Forelimb muscle (tissue), 1 donor: ENCODE measurements around the gene DOCK2. TPM values are rescaled to one million over a fixed set of nuclear protein-coding genes. Genes with fewer than 3 reads are reported as not detected.
"Not testable (repeated sequence)": the region's sequence is repeated elsewhere in the genome, so short reads cannot be mapped to it uniquely, and the experiment has no call there.

ENCODE experiments used
- DNase-seq: peaks from one replicate; pipeline ENCODE4 v3.0.0-alpha.2; 2013; ENCODE audit warnings: low read depth
- polyA plus RNA-seq: library from polyadenylated mRNA; unstranded; fragments of 120-200 nt; gene quantifications from one replicate; pipeline ENCODE4 v1.2.1, GENCODE V29; 2013; ENCODE audit not compliant: insufficient read length

DOCK2 gene
- polyA plus RNA-seq = 2.6 TPM

DNA sequence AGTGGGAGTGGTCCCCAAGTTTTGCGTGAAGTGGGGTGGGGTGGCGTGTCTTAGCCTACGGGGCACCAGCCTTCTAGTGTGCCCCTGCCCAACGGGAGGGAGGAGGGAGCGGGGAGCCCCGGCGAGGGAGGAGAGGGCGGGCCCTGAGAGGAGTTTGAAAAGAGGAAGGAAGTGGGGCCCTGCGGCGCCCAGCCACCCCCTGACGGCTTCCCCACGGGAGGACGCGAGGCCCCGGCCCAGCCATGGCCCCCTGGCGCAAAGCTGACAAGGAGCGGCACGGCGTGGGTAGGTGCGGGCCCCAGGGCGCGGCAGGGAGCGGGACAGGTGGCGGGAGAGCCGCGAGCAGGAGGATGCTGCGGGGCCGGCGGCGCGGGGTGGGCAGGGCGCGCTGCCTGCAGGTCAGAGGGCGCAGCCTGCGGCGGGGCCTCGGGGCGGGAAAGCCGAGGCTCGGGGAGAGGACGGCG is at the start of gene DOCK2:
TSS of gene DOCK2 (plus strand) at position 191 of the 464 bp plus-strand sequence. CDS start at position 243, 52 bp downstream.
- no peak for DNase-seq

DNA sequence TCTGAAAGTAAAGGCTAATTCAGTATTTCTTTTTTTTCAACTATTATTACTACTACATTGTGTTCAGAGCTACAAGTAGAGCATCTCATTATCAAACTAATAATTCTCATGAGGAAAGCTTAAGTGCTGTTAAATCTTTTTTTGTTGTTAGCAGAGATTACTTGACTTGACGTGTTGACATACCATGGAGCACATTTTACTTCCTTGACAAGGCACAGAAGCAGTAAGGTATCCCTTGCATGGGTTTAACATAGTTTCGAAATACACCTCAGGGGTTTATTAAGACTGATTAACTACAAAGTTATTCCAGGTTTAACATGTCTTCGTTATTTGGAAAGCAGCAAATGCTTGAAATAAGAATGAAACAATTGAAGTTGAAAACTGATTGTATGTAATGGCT is 46.5 kb upstream of the DOCK2 start:
- DNase-seq = no peak

DNA sequence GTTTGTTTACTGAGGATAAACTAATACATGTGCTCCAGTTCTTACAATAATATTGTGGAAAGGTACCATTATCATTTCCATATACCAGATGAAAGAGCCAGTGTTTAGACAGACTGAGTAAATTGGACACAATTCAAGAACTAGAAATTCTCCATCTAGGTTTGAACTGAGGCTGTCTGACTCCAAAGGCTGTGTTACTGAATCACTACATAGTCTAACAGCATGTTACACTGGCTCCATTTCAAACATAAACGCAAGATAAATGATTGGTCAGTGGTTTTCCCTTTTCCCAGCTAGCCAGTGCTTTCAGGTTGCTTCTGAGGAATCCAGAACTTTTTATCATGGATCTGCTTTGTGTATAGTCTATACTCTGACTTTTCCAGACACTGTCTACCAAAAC is 45.4 kb upstream of the DOCK2 start:
- DNase-seq = no peak

DNA sequence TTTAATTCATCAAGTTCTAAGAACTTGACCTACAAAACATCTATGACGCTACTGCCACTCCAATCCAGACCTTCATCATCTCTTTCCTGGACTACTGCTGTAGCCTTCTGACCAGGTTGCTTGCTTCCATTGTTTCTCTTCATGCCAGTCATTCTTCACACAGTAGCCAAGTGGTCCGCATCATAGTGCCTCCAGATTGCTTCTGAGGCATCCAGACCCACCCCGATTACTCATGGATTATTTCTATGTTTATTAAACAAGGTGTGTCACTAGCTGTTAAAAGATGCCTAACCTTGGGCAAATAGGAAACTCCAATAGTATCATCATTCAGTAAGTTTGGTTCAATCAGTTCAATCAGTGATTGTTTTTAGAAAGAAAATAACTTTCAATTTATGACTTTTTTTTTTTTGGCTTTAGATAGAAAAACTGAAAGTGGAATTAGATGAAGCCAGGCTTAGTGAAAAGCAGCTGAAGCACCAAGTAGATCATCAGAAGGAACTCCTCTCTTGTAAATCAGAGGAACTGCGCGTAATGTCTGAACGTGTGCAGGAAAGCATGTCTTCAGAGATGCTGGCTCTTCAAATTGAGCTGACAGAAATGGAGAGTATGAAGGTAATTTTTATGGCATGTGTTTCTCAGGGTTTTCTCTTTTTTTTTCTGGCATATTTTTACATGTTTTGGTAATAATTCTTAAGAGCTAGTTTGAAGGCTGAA is 44.0 kb upstream of the DOCK2 start:
- no peak for DNase-seq

DNA sequence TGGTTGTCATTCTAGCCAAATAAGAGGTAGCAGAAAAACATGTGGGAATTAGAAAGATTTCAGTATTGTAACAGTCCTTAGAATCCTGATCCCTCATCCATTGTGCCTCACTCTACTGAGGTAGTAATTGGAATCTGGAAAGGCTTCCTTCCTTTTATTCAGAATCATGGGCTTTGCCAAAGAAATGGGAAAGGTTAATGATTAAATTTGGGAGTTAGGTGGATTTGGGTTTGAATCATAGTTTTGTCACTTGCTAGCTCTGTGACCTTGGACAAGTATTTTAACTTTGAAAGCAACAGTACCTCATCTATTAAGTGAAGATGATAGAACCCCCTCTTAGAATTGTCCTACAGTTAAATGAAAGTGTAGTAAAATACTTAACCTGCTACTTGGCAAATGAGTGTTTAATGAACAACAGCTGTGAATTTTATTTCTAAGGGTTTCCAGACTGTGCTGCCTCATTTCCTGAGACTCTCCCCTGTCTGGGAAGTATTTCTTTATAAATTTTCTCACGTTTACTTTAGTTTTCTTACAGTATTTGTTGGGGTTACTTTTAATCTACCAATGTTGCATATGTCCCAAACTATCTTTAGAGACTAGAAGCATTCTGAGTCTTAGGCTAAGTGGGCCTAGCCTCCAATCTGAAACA is 41.8 kb upstream of the DOCK2 start:
- DNase-seq = no peak

DNA sequence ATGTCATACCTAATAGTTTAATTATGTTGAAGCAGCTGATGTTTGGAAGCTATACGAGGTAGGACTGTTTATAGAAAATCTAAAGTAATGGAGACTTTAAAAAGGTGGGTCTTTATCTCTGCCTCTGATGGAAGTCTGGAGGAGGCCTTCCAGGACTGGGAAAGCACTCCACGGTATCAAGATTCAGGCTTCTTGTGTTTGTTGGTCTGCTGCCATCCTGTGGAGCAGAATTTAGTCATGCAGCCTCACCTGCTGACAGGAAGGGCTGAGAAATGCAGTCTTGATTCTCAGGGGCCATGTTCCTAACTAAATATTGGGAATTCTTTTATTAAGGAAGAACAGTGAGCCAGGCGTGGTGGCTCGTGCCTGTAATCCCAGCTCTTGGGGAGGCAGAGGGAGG is 37.6 kb upstream of the DOCK2 start:
- DNase-seq = no peak

DNA sequence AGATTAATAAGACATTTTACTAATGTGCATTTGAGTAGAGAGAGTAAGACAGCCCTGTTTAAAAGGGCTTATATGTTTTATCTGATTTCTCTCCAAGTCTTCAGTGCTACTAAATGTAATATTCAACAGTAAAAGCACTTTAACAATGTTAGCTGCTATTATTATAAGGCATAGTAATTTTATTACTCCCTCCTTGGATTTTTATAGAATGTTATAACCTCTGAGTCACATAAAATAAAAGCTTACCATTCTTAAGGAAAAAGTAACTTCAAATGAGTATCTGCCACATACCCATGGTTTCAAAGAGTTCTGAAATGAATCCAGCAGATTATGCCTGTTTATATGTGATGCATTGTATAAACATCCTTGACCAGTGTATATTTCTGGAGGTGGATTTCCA is 34.5 kb upstream of the DOCK2 start:
- DNase-seq = no peak

DNA sequence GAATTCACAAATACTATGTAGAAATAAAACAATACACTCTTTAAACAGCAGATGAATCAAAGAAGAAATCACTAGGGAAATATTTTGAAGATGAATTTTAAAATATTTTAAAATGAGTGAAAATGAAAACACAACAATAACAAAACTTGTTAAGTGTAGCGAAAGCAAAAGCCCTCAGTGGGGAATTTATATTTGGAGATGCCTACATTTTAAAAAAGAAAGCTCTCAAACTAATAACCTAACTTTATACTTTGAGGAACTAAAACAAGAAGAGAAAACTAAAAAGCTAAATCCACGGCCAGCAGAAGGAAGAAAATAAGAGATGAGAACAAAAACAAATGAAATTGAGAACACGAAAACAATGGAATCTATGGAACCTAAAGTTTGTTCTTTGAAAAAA is 30.8 kb upstream of the DOCK2 start:
- DNase-seq = no peak

DNA sequence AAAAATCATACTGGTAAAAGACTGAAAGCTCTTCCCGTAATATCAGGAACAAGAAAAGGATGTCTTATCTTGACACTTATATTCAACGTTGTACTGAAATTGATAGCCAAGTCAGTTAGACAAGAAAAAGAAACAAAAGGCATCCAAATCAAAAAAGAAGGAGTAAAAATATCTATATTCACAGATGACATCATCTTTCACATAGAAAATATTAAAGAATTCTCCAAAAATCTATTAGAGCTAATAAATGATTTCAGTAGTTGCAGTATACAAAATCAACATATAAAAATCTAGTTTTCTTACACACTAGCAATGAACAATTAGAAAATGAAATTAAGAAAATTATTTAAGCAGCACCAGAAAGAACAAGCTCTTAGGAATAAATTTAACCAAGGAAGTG is 29.2 kb upstream of the DOCK2 start:
- no peak for DNase-seq

DNA sequence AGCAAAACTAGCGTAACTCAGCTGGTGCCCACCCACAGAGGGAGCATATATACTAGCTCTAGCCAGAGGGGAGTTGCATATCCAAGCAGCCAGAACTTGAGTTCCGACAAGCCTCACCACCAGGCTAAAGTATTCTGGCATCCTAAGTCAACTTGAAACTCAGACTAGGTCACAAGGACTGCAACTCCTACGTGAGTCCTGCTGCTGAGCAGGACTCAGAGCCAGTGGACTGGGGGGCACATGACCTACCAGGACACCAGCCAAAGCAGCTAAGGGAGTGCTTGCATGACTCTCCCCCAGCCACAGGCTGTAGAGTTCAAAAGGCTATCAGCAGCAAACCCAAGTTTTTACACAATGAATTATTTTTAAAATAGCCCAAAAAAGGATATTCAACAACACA is 27.4 kb upstream of the DOCK2 start:
- no peak for DNase-seq

DNA sequence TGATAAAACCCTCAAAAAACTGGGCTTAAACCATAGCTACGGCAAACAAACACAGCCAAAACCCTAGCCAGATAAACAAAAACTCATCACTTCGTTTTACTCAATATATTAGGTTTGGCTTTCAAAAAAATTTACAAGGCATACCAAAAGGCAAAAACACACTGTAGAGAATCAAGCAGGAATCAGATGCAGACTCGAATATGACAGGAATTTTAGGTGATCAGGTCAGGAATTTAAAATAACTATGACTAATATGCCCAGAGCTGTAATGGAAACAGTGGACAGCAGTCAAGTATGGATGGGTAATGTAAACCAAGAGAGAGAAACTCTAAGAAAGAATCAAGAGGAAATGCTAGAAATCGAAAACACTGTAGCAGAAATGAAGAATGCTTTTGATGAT is 26.5 kb upstream of the DOCK2 start:
- no peak for DNase-seq

DNA sequence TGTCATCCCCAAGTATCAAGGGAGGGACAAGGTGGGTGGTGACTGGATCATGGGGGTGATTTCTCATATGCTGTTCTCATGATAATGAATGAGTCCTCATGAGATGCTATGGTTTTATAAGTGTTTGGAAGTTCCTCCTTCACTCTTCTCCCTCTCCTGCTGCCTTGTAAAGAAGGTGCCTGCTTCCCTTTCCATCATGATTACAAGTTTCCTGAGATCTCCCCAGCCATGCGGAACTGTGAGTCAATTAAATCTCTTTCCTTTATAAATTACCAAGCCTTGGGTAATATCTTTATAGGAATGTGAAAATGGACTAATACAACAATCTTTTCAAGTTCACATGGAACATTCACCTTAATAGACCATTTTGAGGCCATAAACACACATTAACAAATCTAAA is 21.5 kb upstream of the DOCK2 start:
- no peak for DNase-seq

DNA sequence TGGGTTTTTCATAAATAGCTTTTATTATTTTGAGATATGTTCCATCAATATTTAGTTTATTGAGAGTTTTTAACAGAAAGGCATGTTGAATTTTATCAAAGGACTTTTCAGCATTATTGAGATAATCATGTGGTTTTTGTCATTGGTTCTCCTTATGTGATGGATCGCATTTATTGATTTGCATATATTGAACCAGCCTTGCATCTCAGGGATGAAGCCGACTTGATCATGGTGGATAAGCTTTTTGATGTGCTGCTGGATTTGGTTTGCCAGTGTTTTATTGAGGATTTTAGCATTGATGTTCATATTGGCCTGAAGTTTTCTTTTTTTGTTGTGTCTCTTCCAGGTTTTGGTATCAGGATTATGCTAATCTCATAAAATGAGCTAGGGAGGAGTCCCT is 12.8 kb upstream of the DOCK2 start:
- DNase-seq = not testable (repeated sequence)

DNA sequence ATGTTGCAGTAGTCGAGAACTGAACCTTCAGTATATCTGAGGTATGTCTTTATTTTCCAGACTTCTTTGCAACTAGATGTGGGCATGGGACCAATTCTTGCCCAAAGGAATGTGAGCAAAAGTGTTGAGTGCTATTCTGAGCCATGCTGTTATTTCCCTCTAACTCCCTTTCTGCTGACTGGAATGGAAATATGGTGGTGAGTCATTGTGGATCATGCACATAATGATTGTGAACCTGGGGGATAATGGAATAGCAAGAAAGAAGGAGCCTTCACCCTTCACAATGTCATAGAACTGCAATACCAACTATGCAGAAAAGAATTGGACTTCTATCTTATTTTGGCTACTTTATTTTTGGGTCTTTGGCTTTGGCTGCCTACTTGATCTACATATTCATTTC is 10.3 kb upstream of the DOCK2 start:
- no peak for DNase-seq

DNA sequence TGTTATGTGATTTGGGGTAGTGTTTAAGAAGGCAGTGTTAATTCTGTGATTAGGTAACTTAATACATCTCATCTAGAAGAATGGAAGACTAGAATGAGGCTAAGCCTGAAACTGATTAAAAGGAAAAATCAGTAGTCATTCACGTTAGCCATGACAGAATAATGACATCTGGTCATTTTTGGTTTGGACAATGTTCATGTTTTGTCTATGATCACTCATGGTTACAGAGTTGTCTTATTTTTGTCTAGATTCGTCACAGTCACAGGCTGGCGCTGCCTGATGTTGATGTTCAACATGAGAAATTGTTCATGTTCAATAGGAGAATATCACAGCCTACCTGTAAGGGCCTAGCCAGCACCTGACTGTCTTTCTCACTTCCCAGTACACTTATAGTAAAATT is 9.5 kb upstream of the DOCK2 start:
- no peak for DNase-seq

DNA sequence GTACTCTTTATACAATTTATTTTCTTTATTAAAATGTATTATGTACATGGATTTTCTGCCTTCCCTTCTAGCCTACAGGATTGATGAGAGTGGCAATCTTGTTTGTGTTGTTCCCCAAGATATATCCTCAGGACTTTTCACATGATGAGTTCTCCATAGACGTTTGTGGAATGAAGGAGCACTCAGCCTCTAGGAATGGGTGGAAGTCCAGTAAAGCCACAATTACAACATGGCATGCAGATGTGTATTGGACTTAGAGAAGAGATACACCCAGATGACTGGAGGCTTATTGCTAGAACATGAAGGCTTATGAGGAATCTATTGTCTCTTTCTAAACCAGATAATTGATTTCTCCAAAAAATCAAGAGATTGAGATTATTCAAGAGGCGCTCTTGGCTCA is 8.2 kb upstream of the DOCK2 start:
- no peak for DNase-seq

DNA sequence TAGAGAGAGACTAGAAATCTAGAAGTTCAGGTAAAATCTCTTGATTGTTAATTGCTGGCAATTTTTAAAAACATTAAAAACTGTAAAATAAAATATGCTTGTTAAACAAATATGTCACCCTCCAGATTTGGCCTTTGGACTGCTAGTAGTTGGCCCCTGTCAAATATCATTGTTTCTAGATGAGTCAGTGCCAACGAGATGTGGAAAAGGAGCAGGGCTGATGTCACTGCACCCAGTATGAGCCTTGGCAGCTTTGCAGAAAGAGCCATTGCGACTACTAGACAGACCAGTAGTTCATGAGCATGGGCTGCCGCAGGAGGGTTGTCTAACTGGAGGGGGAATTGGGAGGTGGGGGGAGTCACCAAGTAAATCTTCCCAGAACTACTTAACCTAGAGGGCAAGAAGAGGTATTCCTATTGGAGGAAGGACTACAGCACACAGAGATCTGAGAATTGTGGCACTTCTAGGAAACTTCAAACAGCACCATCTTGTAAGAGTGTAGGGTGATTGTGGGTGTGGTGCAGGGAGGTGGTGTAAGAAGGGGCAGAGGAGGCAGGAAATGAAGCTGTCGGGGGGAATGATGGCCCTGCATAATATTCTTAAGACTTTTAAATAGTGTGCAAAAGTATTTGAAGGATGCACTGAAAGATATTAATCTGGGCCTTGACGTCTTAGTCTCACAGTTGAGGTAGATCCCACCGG is 7.1 kb upstream of the DOCK2 start:
- DNase-seq = no peak

DNA sequence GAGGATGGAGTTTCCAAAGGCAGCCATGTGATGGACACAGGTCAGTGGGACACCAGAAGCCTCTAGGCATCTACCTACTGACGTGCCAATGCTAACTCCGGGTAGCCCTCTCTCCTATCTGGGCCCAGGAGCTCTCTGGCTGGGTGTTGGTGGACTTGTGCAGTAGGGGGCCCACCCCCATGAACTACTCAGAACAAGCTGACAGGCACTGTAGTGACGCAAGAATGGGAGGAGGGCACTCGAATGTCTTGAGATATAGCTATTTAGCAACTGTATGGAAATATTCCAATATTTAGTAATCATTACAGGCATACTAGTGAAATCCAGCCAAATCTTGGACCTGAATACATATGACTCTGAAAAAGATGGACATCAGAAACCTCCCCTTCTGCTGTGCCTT is 5.7 kb upstream of the DOCK2 start:
- no peak for DNase-seq

DNA sequence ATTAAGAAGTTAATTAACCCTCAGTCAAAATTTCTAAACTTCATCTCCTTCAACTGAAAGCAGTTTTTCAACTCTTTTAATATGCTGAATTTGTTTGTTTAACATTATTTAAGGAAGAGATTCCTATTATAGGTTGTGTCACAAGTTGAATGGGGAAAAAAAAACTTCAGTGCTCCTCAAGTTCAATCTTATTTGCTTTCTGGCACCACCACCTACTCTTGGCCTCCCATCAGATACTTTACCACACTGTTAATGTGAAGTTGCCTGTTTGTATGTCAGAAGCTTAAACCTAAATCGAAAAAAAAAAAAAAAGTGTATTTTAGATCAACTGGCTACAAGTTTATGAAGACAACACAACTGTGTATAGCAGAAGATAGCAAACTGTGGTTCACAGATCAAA is 4.1 kb upstream of the DOCK2 start:
- DNase-seq = no peak

DNA sequence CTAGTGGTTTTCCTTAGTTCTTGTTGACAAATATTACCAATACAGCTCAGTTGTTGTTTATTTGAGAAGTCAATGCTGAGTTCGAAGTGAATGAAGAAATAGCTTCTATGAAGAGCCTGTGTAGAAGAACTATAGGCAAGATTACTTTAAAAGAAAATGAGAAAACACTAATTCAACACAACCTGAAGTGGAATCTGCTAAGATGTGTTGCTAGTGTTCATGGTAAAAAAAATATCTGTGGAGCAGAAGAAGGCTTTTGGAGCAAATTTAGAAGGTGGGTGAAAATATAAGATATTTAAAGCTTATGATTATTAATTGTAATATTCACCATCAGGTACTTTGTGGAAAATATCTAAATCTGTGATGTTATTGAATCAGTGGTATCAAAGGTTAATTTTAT is 2.5 kb upstream of the DOCK2 start:
- no peak for DNase-seq

DNA sequence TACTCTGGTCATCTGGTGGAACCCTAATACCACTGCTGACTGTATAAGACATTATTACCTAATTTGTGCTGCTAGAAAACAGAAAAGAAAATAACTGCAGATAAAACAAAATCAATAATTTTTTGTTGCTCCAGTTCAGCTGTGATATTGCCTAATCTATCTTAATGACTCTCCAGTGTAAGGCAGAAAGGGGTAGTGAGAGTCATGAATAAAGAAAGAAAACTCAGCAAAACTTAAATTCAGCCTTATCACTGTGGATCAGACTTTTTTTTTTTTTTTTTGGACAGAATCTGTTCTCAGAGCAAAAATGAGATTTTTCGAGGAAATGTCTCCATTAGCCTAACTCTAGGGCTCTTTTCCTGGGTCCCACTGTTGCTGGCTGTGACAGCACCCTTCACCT is 1.1 kb upstream of the DOCK2 start:
- DNase-seq = no peak

DNA sequence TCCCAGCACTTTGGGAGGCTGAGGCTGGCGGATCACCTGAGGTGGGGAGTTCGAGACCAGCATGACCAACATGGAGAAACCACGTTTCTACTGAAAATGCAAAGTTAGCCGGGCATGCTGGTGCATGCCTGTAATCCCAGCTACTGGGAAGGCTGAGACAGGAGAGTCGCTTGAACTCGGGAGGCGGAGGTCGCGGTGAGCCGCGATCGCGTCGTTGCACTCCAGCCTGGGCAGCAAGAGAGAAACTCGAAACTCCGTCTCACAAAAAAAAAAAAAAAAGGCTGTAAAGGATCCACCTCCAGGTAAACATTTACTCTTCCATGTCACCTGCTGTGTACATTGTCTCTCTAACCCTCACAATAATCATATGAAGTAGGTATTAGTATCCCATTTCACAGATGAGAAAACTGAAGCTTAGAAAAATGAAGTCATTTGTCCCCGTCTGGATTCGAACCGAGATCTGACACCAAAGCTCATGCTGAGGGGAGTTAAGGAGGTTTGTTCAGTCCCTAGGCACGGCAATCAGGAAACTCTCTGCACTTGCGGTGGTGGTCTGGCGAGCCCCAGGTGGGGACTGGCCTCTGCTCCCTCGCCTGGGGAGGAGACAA is 494 bp upstream of the DOCK2 start:
- DNase-seq = no peak
